ENCODE data around the gene UBALD2. TPM values are rescaled to one million over a fixed set of nuclear protein-coding genes. Genes with fewer than 3 reads are reported as not detected.

UBALD2 gene
- total RNA-seq (2014; rRNA removed; shearing (Covaris generic)) = 76.0 and 76.5 TPM in 2 replicates

DNA sequence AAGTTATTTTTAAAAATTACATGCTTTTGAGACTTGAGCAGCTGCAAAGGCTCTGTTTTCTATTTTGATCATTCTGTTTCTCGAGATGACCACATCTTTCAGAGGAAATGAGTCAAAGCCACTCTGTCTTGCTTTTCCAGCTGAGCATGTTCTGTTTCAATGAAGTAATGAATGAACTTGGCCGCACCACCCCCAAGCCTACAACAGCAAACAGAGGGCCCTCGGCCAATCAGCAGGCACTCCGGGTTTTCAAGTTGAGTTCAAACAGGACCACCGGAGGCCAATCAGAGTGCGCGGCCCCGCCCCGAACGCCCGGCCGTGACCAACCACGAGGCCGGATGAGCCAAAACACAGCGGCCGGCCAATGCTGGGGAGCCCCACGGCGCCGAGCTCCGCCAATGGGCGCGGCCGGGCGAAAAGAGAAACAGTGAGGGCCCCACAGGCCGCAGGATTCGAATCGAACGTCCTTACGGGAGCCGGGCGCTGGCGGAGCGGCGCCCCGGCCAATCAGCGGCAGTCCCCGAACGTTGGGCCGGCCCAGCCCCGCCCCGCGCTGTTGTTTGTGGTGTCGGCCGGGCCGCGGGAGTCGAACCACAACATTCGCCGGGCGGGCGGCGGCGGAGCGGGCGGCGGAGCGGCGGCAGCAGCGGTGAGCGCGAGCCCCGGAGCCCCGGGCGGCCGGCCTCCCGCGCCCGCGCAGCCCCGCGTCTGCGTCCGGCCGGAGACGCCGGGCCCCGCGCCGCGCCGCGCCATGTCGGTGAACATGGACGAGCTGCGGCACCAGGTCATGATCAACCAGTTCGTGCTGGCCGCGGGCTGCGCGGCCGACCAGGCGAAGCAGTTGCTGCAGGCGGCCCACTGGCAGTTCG lies at the start of gene UBALD2:
TSS of gene UBALD2 (plus strand) at position 594 of the 869 bp plus-strand sequence. CDS start at position 752, 158 bp downstream.

DNA sequence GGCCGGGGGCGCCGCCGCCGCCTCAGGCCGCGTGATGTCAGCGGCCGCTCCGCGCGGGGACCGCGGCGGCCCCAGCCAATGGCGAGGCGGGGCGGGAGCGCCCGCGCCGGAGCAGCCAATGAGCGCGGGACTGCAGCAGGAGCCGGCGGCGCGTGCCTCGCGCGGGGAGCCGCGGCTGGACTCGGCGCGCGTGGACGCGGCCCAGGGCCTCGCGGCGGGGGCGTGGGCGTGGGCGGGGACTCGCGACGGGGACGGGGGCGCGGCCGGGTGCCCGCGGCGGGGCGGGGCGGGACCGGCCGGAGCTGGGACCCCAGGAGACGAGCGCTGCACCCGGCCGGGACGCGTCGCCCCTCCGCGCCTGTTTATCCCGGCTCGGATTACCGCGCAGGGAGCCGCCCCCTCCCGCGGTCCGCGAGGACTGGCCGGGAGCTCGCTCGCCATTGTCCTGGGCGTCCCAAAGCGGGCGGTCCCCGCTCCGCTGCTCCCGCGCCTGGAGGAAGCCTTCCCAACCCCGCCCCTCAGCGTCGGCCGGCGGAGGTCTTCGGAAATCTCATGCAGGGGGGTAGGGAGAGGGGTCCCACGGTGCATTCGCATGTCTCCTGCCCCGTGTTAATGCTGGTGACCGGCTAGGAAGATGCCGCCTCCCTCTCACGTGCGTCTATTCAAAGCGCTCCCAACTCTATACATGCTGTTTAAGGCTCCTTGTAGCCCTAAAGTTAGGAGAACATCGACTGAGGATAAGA lies 24.5 kb upstream of the UBALD2 start, which contains the start of gene RNF157:
TSS of gene RNF157 (minus strand) at position 33 of the 743 bp plus-strand sequence. CDS start 253 bp downstream, outside the sequence.

DNA sequence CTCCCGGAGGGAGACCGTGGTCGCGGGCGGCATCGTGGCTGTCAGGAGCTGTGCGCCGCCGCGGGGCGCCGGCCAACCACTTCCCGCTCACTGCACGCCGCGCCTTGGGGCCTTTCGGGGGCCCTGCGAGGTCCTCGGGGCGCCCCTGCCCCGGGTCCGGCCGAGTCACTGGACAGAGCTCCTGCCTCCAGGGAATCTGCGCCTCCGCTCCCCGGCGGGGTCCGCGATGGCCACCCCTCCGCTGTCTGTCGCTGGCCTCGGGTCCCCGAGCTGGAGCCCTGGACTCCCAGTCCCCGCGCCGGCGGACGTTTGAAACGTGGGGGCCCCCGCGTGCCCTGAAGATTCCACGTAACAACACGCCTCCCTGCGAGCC lies 42.8 kb downstream of the UBALD2 start, which contains the start of gene QRICH2:
TSS of gene QRICH2 (minus strand) at position 311 of the 373 bp plus-strand sequence. CDS start at position 33, 278 bp downstream.

Small RNA genes within 50 kb of the gene (small RNA-seq; reads per million reads assigned to genes)
- gene RF00019 = not detected

Other genes starting within 250 kb of the UBALD2 start
- 0.03 TPM in 1 of 2 replicates, not detected in the other for gene EVPL, start 238.0 kb upstream of the UBALD2 start, total RNA-seq (2014; rRNA removed; shearing (Covaris generic))
- gene SRP68, start 192.8 kb upstream of the UBALD2 start, total RNA-seq (2014; rRNA removed; shearing (Covaris generic)) = 23.8 and 30.2 TPM in 2 replicates
- 0.32 TPM in 1 of 2 replicates, not detected in the other for gene GALR2, start 190.6 kb upstream of the UBALD2 start, total RNA-seq (2014; rRNA removed; shearing (Covaris generic))
- gene ZACN, start 186.2 kb upstream of the UBALD2 start, total RNA-seq (2014; rRNA removed; shearing (Covaris generic)) = 0.29 TPM in 1 of 2 replicates, not detected in the other
- gene EXOC7, start 161.6 kb upstream of the UBALD2 start, total RNA-seq (2014; rRNA removed; shearing (Covaris generic)) = 65.9 and 70.1 TPM in 2 replicates
- 0.19 TPM in 1 of 2 replicates, not detected in the other for gene FOXJ1, start 124.1 kb upstream of the UBALD2 start, total RNA-seq (2014; rRNA removed; shearing (Covaris generic))
- gene RNF157, start 24.9 kb upstream of the UBALD2 start, total RNA-seq (2014; rRNA removed; shearing (Covaris generic)) = 10.0 and 12.1 TPM in 2 replicates
- gene QRICH2, start 42.9 kb downstream of the UBALD2 start, total RNA-seq (2014; rRNA removed; shearing (Covaris generic)) = 0.60 and 1.4 TPM in 2 replicates
- 27.3 and 29.1 TPM in 2 replicates for gene PRPSAP1, start 88.6 kb downstream of the UBALD2 start, total RNA-seq (2014; rRNA removed; shearing (Covaris generic))
- gene SPHK1, start 119.3 kb downstream of the UBALD2 start, total RNA-seq (2014; rRNA removed; shearing (Covaris generic)) = 14.4 and 24.3 TPM in 2 replicates
- 26.1 TPM in 2 replicates for gene UBE2O, start 187.8 kb downstream of the UBALD2 start, total RNA-seq (2014; rRNA removed; shearing (Covaris generic))
- not detected in 2 replicates for gene AANAT, start 202.3 kb downstream of the UBALD2 start, total RNA-seq (2014; rRNA removed; shearing (Covaris generic))
- gene RHBDF2, start 236.1 kb downstream of the UBALD2 start, total RNA-seq (2014; rRNA removed; shearing (Covaris generic)) = 12.6 and 14.4 TPM in 2 replicates

Measured in A375 (cell line).